Natural killer cell treated with Interleukin-12 subunit alpha and Interleukin-12 subunit beta and Interleukin-15 and Interleukin-18, amount 100 ng/mL, for 72 hours (primary cell): ENCODE measurements around the gene PRLR. TPM values are rescaled to one million over a fixed set of nuclear protein-coding genes. Genes with fewer than 3 reads are reported as not detected.
"Not testable (repeated sequence)": the region's sequence is repeated elsewhere in the genome, so short reads cannot be mapped to it uniquely, and the experiment has no call there.

Experiments used
- ATAC-seq, 2 donors: fragments of 150-1000 bp; cut with Tn5 transposase in 1 of 2; sonication (Bioruptor Pico), chemical (Tn5 transposase) in 1 of 2; 2 replicates each; pipeline ENCODE4 v1.10.0; 2021
- DNase-seq: peaks from one replicate; pipeline ENCODE4 v3.0.0; 2022; ENCODE audit warnings: low spot score
- H3K27ac Mint-ChIP-seq, 2 donors: 1 replicate in 1 of 2; 2 replicates in 1 of 2; pipeline ENCODE4 v1.8.0; 2022; ENCODE audit warnings: mixed read lengths in 2 of 2, mild to moderate bottlenecking in 1 of 2, moderate library complexity in 1 of 2
- H3K27me3 Mint-ChIP-seq, 2 donors: 1 replicate in 1 of 2; 2 replicates in 1 of 2; pipeline ENCODE4 v1.8.0; 2022; ENCODE audit warnings: mixed read lengths in 2 of 2
- H3K36me3 Mint-ChIP-seq: one replicate; pipeline ENCODE4 v1.8.0; 2022; ENCODE audit warnings: mixed read lengths
- H3K4me1 Mint-ChIP-seq, 2 donors: 1 replicate in 1 of 2; 2 replicates in 1 of 2; pipeline ENCODE4 v1.8.0; 2022; ENCODE audit warnings: low read depth in 2 of 2, mixed read lengths in 2 of 2, mild to moderate bottlenecking in 1 of 2
- H3K4me3 Mint-ChIP-seq: one replicate; pipeline ENCODE4 v1.8.0; 2022; ENCODE audit warnings: mixed read lengths
- H3K9me3 Mint-ChIP-seq: 2 replicates; pipeline ENCODE4 v1.8.0; 2022; ENCODE audit warnings: mixed read lengths
- total RNA-seq, 2 donors: library from RNA; stranded (reverse); gene quantifications; one replicate each; pipeline ENCODE4 v1.2.3, GENCODE V29; 2022

Gene PRLR
- not detected for total RNA-seq

- Mint-ChIP-seq H3K36me3 (peaks cover 7% of the 10 kb centered on the region), H3K4me3 (no peak within 1 kb of the TSS), H3K9me3 (no peaks in the 10 kb centered on the region), H3K27me3 (peaks cover 32 to 47% of the 10 kb centered on the region in 2 donors), H3K27ac (no peak within 1 kb of the TSS), H3K4me1 (peaks cover 0 to 2% of the 10 kb centered on the region in 2 donors)
- ATAC-seq (no peak), DNase-seq (no peak)
These were observed at the start of gene PRLR for GRCh38 chr5:35230038-35230611. Gene PRLR (minus strand): TSS chr5:35230487. CDS start chr5:35089620, 140,867 bp downstream.

- no peaks in the 10 kb centered on the region for H3K4me1 Mint-ChIP-seq
These were observed 44.7 kb upstream of the PRLR start for GRCh38 chr5:35274839-35275509.

GRCh38 chr5:35269006-35269405 lies 38.7 kb upstream of the PRLR start:
- DNase-seq (no peak), ATAC-seq (no peak)
- H3K4me1 Mint-ChIP-seq = no peaks in the 10 kb centered on the region
- peaks cover 4% of the 10 kb centered on the region for H3K9me3 Mint-ChIP-seq
- peaks cover 0 to 2% of the 10 kb centered on the region in 2 donors for H3K27me3 Mint-ChIP-seq
- H3K36me3 Mint-ChIP-seq = no peaks in the 10 kb centered on the region
- H3K4me3 Mint-ChIP-seq = no peak overlapping the region
- no peak overlapping the region for H3K27ac Mint-ChIP-seq

More at GRCh38 chr5:35274839-35275509, 44.7 kb upstream of the PRLR start:
- DNase-seq (no peak), ATAC-seq (no peak)
- no peak overlapping the region for H3K4me3 Mint-ChIP-seq
- no peaks in the 10 kb centered on the region for H3K36me3 Mint-ChIP-seq
- H3K27ac Mint-ChIP-seq = no peak overlapping the region
- no peaks in the 10 kb centered on the region for H3K27me3 Mint-ChIP-seq
- H3K9me3 Mint-ChIP-seq = peaks cover 2% of the 10 kb centered on the region

GRCh38 chr5:35266276-35266675 lies 36.0 kb upstream of the PRLR start:
- H3K4me3 Mint-ChIP-seq = no peak overlapping the region
- ATAC-seq (no peak), DNase-seq (no peak)
- H3K36me3 Mint-ChIP-seq = no peaks in the 10 kb centered on the region
- H3K27ac Mint-ChIP-seq = no peak overlapping the region
- peaks cover 0 to 2% of the 10 kb centered on the region in 2 donors for H3K27me3 Mint-ChIP-seq
- H3K9me3 Mint-ChIP-seq = peaks cover 4% of the 10 kb centered on the region
- H3K4me1 Mint-ChIP-seq = no peaks in the 10 kb centered on the region

- ATAC-seq (no peak), DNase-seq (no peak)
- no peak overlapping the region for H3K4me3 Mint-ChIP-seq
- H3K9me3 Mint-ChIP-seq = peaks cover 6% of the 10 kb centered on the region
- peaks cover 0 to 2% of the 10 kb centered on the region in 2 donors for H3K27me3 Mint-ChIP-seq
- no peaks in the 10 kb centered on the region for H3K36me3 Mint-ChIP-seq
- no peaks in the 10 kb centered on the region for H3K4me1 Mint-ChIP-seq
- no peak overlapping the region for H3K27ac Mint-ChIP-seq
These were observed 34.2 kb upstream of the PRLR start for GRCh38 chr5:35264509-35264908.

- Mint-ChIP-seq H3K4me1 (no peaks in the 10 kb centered on the region), H3K9me3 (peaks cover 8% of the 10 kb centered on the region), H3K4me3 (no peak overlapping the region), H3K27me3 (peaks cover 0 to under 1% of the 10 kb centered on the region in 2 donors), H3K36me3 (peaks cover 5% of the 10 kb centered on the region), H3K27ac (no peak overlapping the region)
- DNase-seq (no peak), ATAC-seq (no peak)
These were observed 33.1 kb upstream of the PRLR start for GRCh38 chr5:35263266-35263877.

GRCh38 chr5:35253582-35253981 lies 23.3 kb upstream of the PRLR start:
- Mint-ChIP-seq H3K27me3 (no peaks in the 10 kb centered on the region), H3K27ac (no peak overlapping the region), H3K4me1 (no peaks in the 10 kb centered on the region), H3K36me3 (no peaks in the 10 kb centered on the region), H3K4me3 (no peak overlapping the region), H3K9me3 (peaks cover 12% of the 10 kb centered on the region)
- DNase-seq = no peak
- ATAC-seq = no peak

GRCh38 chr5:35252963-35253362 lies 22.7 kb upstream of the PRLR start:
- ATAC-seq = no peak
- no peaks in the 10 kb centered on the region for H3K36me3 Mint-ChIP-seq
- DNase-seq = no peak
- H3K4me3 Mint-ChIP-seq = no peak overlapping the region
- peaks cover 12% of the 10 kb centered on the region for H3K9me3 Mint-ChIP-seq
- no peak overlapping the region for H3K27ac Mint-ChIP-seq
- no peaks in the 10 kb centered on the region for H3K4me1 Mint-ChIP-seq
- no peaks in the 10 kb centered on the region for H3K27me3 Mint-ChIP-seq

- no peaks in the 10 kb centered on the region for H3K27me3 Mint-ChIP-seq
- no peaks in the 10 kb centered on the region for H3K4me1 Mint-ChIP-seq
- DNase-seq (no peak), ATAC-seq (no peak)
- H3K9me3 Mint-ChIP-seq = peaks cover 5% of the 10 kb centered on the region
- no peak overlapping the region for H3K4me3 Mint-ChIP-seq
- H3K27ac Mint-ChIP-seq = no peak overlapping the region
- no peaks in the 10 kb centered on the region for H3K36me3 Mint-ChIP-seq
These were observed 18.8 kb upstream of the PRLR start for GRCh38 chr5:35248843-35249780.

- Mint-ChIP-seq H3K27ac (no peak overlapping the region), H3K4me3 (no peak overlapping the region), H3K9me3 (no peaks in the 10 kb centered on the region), H3K4me1 (no peaks in the 10 kb centered on the region), H3K27me3 (no peaks in the 10 kb centered on the region), H3K36me3 (no peaks in the 10 kb centered on the region)
- DNase-seq = no peak
- ATAC-seq = no peak
These were observed 17.4 kb upstream of the PRLR start for GRCh38 chr5:35247648-35248034.

GRCh38 chr5:35246900-35247647 lies 16.8 kb upstream of the PRLR start:
- no peaks in the 10 kb centered on the region for H3K36me3 Mint-ChIP-seq
- no peak overlapping the region for H3K4me3 Mint-ChIP-seq
- H3K4me1 Mint-ChIP-seq = no peaks in the 10 kb centered on the region
- H3K9me3 Mint-ChIP-seq = no peaks in the 10 kb centered on the region
- no peak for DNase-seq
- no peak for ATAC-seq
- H3K27ac Mint-ChIP-seq = no peak overlapping the region
- no peaks in the 10 kb centered on the region for H3K27me3 Mint-ChIP-seq

- no peak overlapping the region for H3K4me3 Mint-ChIP-seq
- no peak overlapping the region for H3K27ac Mint-ChIP-seq
- DNase-seq (no peak), ATAC-seq (no peak)
- H3K36me3 Mint-ChIP-seq = no peaks in the 10 kb centered on the region
- H3K4me1 Mint-ChIP-seq = no peaks in the 10 kb centered on the region
- H3K27me3 Mint-ChIP-seq = no peaks in the 10 kb centered on the region
- no peaks in the 10 kb centered on the region for H3K9me3 Mint-ChIP-seq
These were observed 16.1 kb upstream of the PRLR start for GRCh38 chr5:35246411-35246810.

- H3K4me1 Mint-ChIP-seq, DNase-seq, H3K27ac Mint-ChIP-seq, H3K4me3 Mint-ChIP-seq, H3K27me3 Mint-ChIP-seq, ATAC-seq, H3K9me3 Mint-ChIP-seq, H3K36me3 Mint-ChIP-seq: not testable (repeated sequence)
These were observed 15.1 kb upstream of the PRLR start for GRCh38 chr5:35245371-35245770.
